MCF 10A (cell line): ENCODE results near the gene STAG3. TPM values are rescaled to one million over a fixed set of nuclear protein-coding genes. Genes with fewer than 3 reads are reported as not detected.

Experiments
- BruUV-seq: library from RNA; stranded (reverse); fragments of 400-500 nt; replicated peaks from 2 replicates; lab custom pipeline; 2021; lab: Mats Ljungman, UMichigan
- CTCF ChIA-PET: fragments of 300-600 bp; sonication (Branson Sonifier 250); formaldehyde crosslinking; extraction: SDS; loops from one replicate; lab custom pipeline; 2021; ENCODE audit warnings: antibody characterized with exemption, inconsistent platforms; lab: Yijun Ruan, JAX
- POLR2A ChIA-PET: fragments of 300-600, 350-650 bp; sonication (Branson Sonifier 250); formaldehyde crosslinking; extraction: SDS; loops from one replicate; lab custom pipeline; 2020; ENCODE audit warnings: antibody characterized with exemption, inconsistent platforms; lab: Yijun Ruan, JAX
- DNase-seq: peaks from one replicate; pipeline ENCODE4 v3.0.0-alpha.2; 2018; ENCODE audit not compliant: unreplicated experiment
- H3K27ac Mint-ChIP-seq: one replicate; pipeline ENCODE4 v1.8.0; 2022; ENCODE audit warnings: mild to moderate bottlenecking, low read depth, mixed read lengths; ENCODE audit not compliant: unreplicated experiment
- H3K27me3 Mint-ChIP-seq: one replicate; pipeline ENCODE4 v1.8.0; 2022; ENCODE audit warnings: mixed read lengths; ENCODE audit not compliant: insufficient read depth, unreplicated experiment
- H3K36me3 Mint-ChIP-seq: one replicate; pipeline ENCODE4 v1.8.0; 2022; ENCODE audit warnings: mild to moderate bottlenecking, moderate library complexity, mixed read lengths; ENCODE audit not compliant: insufficient read depth, unreplicated experiment
- H3K4me1 Mint-ChIP-seq: one replicate; pipeline ENCODE4 v1.8.0; 2022; ENCODE audit warnings: mixed read lengths; ENCODE audit not compliant: insufficient read depth, unreplicated experiment
- H3K4me3 Mint-ChIP-seq: one replicate; pipeline ENCODE4 v1.8.0; 2022; ENCODE audit warnings: mild to moderate bottlenecking, moderate library complexity, mixed read lengths; ENCODE audit not compliant: unreplicated experiment
- H3K9me3 Mint-ChIP-seq: one replicate; pipeline ENCODE4 v1.8.0; 2022; ENCODE audit warnings: mixed read lengths; ENCODE audit not compliant: unreplicated experiment
- CTCF ChIP-seq: fragments of 200-600 bp; IDR thresholded peaks from one replicate; pipeline ENCODE4 v1.8.0; 2022; ENCODE audit warnings: antibody characterized with exemption, mild to moderate bottlenecking; ENCODE audit not compliant: unreplicated experiment
- intact Hi-C: fragments of 100-400 bp; cut with micrococcal nuclease; formaldehyde crosslinking; loops from 2 replicates; pipeline ENCODE4 v1.14.1; 2022
- total RNA-seq: library from RNA; stranded (reverse); gene quantifications from 2 replicates; pipeline ENCODE4 v1.2.3, GENCODE V29; 2022

STAG3 gene
- total RNA-seq, 1 experiment from 2014 or later, result 1.5 TPM

- Mint-ChIP-seq H3K27ac (no peak overlapping the region), H3K36me3 (no peaks in the 10 kb centered on the region), H3K4me3 (no peak overlapping the region), H3K4me1 (no peaks in the 10 kb centered on the region), H3K9me3 (no peaks in the 10 kb centered on the region), H3K27me3 (peaks cover 66% of the 10 kb centered on the region)
- DNase-seq, result no peak
- TF ChIP-seq CTCF, result no peak
- ChIA-PET CTCF (interaction anchor here (0.6 to 1.1 kb wide), 2 partner anchors 69 to 1406 kb away, joined by 3 to 5 read pairs; no protein-coding TSS in a partner anchor), POLR2A (no interaction called here)
- intact Hi-C loops, result no loop called here
- no TSS peak for BruUV-seq
Observed at GRCh38 chr7:100200693-100201092, 23.0 kb downstream of the STAG3 start.

GRCh38 chr7:100204454-100204853, 26.7 kb downstream of the STAG3 start:
- H3K36me3 Mint-ChIP-seq, result no peaks in the 10 kb centered on the region
- TF ChIP-seq CTCF, result no peak
- no peak for DNase-seq
- H3K4me1 Mint-ChIP-seq, result no peaks in the 10 kb centered on the region
- no peaks in the 10 kb centered on the region for H3K9me3 Mint-ChIP-seq
- intact Hi-C loops, result no loop called here
- ChIA-PET POLR2A (no interaction called here), CTCF (interaction anchor here (0.5 to 1.5 kb wide), 3 partner anchors 14 to 71 kb away, joined by 3 to 6 read pairs (median 5); no protein-coding TSS in a partner anchor)
- H3K27ac Mint-ChIP-seq, result no peak overlapping the region
- no peak overlapping the region for H3K4me3 Mint-ChIP-seq
- BruUV-seq, result no TSS peak
- H3K27me3 Mint-ChIP-seq, result peaks cover 72% of the 10 kb centered on the region

GRCh38 chr7:100208911-100209408, 31.2 kb downstream of the STAG3 start:
- CTCF ChIA-PET, result interaction anchor here (1.2 kb wide), 1 partner anchor 9 kb away, joined by 4 read pairs; no protein-coding TSS in a partner anchor
- no peaks in the 10 kb centered on the region for H3K9me3 Mint-ChIP-seq
- no peak overlapping the region for H3K4me3 Mint-ChIP-seq
- peaks cover 56% of the 10 kb centered on the region for H3K27me3 Mint-ChIP-seq
- intact Hi-C loops, result no loop called here
- POLR2A ChIA-PET, result interaction anchor here (1.0 kb wide), 1 partner anchor 76 kb away, joined by 3 read pairs; no protein-coding TSS in a partner anchor
- no peak for TF ChIP-seq CTCF
- DNase-seq, result no peak
- no peaks in the 10 kb centered on the region for H3K4me1 Mint-ChIP-seq
- no peak overlapping the region for H3K27ac Mint-ChIP-seq
- BruUV-seq, result no TSS peak
- H3K36me3 Mint-ChIP-seq, result no peaks in the 10 kb centered on the region

- intact Hi-C loops, result no loop called here
- no peak for DNase-seq
- H3K4me1 Mint-ChIP-seq, result no peaks in the 10 kb centered on the region
- ChIA-PET POLR2A (interaction anchor here (1.0 kb wide), 1 partner anchor 77 kb away, joined by 3 read pairs; no protein-coding TSS in a partner anchor), CTCF (interaction anchor here (1.2 to 1.5 kb wide), 2 partner anchors 9 to 76 kb away, joined by 4 to 7 read pairs; no protein-coding TSS in a partner anchor)
- BruUV-seq, result no TSS peak
- no peaks in the 10 kb centered on the region for H3K36me3 Mint-ChIP-seq
- no peaks in the 10 kb centered on the region for H3K9me3 Mint-ChIP-seq
- H3K27ac Mint-ChIP-seq, result no peak overlapping the region
- no peak overlapping the region for H3K4me3 Mint-ChIP-seq
- TF ChIP-seq CTCF, result no peak
- peaks cover 51% of the 10 kb centered on the region for H3K27me3 Mint-ChIP-seq
Observed at GRCh38 chr7:100209493-100209892, 31.8 kb downstream of the STAG3 start.
